HS-5 (cell line): ENCODE data around the gene CXorf49.
"Not testable (repeated sequence)": the region's sequence is repeated elsewhere in the genome, so short reads cannot be mapped to it uniquely, and the experiment has no call there.

Source experiments
- DNase-seq: peaks from one replicate; pipeline ENCODE4 v3.0.0-alpha.2; 2012; ENCODE audit warnings: low read depth

The CXorf49 gene

DNA sequence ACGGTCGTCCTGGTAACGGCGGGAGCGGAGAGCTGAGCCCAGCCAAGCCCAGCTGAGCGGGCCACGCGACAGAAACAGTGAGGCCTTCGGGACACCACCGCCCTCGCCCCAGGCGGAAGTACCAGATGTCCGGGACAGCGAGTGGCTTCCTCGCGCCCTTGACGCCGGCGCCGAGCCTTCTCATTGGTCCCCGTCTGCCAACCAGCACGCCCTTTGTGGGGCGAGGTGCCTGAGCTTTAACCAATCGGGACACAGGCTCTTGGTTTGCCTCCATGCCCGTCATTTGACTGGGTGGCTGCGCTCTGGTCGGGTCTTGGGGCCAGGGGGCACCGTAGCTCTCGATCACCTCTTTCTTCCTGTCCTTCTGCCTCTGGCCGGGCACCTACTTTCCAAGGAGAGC is at the start of gene CXorf49:
Gene CXorf49 (minus strand): TSS at position 101 of the 400 bp plus-strand sequence. CDS start 134 bp downstream, outside the sequence.
- not testable (repeated sequence) for DNase-seq

DNA sequence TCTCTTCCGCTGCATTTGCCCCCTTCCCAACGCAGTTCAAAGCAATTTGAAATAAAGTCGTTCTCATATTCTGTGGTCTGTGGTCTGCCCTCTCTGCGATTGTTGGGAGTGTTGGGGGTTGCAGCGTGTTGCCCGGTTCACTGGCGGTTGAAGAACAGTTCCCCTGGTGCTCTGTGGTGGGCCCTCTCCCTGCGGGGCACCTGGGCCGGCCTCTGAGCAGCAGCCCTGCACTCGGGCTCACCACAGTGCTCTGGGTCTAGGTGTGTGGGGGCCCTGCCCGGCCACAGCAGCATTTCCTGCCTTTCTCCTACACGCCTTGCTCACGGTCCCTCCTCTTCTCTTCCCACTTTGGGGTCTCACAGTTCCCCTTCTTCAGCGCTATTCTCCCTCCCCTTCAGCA is 49.0 kb upstream of the CXorf49 start:
- DNase-seq: not testable (repeated sequence)

DNA sequence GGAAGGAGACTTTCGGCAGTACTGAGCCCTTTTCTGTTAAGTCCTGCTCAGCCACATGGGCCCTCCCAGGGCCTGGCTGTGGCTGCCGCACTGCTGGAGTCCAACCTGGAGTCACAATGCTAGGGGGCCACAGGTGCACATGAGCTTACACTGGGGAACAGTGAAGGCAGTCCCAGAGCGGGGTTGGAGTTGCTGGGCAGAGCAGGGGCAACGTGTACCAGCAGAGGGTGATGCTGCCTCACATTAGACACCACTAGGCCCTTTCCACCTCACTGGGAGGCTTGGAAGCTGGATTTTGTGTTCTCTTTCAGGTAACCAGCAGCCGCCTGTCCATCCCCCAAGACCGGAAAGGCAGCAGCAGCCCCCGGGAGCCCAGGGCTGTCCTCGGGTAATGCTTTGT is 47.5 kb upstream of the CXorf49 start:
- not testable (repeated sequence) for DNase-seq

DNA sequence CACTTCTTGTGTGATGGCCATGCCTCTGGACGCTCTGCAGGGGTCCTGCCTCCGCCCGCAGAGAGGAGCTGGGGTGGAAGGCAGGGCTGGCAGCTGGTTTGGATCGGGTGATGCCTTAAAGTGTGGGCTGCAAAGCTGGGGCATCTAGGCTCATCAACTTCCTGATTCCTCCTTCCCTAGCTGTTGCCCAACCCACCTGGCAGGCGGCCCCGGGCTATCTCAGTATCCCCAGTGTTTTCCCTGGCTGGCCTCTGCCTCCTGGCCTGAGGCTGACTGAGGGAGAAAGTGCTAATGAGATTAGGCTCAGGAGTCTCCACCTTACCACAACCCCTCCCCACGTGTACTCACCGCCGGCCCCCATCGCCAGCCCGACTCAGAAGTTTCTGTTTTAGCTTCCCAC is 46.7 kb upstream of the CXorf49 start:
- not testable (repeated sequence) for DNase-seq

DNA sequence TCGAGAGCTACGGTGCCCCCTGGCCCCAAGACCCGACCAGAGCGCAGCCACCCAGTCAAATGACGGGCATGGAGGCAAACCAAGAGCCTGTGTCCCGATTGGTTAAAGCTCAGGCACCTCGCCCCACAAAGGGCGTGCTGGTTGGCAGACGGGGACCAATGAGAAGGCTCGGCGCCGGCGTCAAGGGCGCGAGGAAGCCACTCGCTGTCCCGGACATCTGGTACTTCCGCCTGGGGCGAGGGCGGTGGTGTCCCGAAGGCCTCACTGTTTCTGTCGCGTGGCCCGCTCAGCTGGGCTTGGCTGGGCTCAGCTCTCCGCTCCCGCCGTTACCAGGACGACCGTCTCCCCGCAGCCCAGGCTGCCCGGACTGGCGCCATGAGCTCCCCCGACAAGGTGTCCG is 45.0 kb upstream of the CXorf49 start, which contains the start of gene CXorf49B:
Gene CXorf49B (plus strand): TSS at position 301 of the 400 bp plus-strand sequence. CDS start 75 bp downstream, at position 376.
- DNase-seq: not testable (repeated sequence)

DNA sequence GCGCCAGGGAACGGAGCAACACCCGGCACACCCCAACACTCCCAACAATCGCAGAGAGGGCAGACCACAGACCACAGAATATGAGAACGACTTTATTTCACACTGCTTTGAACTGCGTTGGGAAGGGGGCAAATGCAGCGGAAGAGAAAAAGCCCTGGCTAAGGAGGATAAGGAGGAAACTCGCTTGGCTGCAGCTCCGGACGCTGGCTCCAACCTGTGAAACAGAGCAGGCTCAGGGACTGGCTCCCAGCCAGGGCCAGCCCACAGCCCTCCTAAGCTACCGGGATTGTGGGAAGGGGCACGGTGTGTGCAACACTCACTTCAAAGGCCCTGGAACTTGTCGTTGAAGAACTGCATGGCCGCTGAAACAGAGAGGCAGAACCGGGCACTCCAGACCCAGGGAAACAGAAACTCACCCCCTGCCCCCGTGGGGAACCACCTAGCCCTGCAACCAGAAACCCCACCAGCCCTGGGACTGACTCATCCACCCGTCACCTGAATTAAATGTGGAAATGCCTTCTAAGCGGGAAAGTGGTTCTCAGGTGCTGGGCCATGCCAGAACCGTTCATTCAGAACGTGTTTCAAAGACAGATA is 42.7 kb upstream of the CXorf49 start:
- DNase-seq: not testable (repeated sequence)

DNA sequence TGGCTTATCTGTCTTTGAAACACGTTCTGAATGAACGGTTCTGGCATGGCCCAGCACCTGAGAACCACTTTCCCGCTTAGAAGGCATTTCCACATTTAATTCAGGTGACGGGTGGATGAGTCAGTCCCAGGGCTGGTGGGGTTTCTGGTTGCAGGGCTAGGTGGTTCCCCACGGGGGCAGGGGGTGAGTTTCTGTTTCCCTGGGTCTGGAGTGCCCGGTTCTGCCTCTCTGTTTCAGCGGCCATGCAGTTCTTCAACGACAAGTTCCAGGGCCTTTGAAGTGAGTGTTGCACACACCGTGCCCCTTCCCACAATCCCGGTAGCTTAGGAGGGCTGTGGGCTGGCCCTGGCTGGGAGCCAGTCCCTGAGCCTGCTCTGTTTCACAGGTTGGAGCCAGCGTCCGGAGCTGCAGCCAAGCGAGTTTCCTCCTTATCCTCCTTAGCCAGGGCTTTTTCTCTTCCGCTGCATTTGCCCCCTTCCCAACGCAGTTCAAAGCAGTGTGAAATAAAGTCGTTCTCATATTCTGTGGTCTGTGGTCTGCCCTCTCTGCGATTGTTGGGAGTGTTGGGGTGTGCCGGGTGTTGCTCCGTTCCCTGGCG is 2.3 kb upstream of the CXorf49 start:
- not testable (repeated sequence) for DNase-seq

DNA sequence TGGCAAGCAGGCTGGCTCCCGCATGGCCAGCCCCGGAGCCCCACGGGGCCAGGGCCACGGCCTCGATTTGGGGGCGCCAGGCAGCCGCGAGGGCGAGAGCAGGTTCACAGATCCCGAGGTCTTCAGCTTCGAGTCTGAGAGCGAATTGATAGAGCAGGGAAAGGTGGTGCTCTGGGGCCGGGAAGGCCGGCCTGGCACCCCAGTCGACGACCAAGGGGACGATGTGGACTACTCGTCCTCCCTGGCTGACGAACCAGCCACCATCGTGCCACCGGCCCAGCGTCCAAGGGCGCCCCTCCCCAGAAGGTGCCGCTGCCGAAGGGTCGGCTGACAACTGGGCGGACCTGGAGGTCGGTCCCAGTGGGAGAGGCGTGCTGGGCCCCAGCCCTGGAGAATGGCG is 1.1 kb upstream of the CXorf49 start:
- not testable (repeated sequence) for DNase-seq

DNA sequence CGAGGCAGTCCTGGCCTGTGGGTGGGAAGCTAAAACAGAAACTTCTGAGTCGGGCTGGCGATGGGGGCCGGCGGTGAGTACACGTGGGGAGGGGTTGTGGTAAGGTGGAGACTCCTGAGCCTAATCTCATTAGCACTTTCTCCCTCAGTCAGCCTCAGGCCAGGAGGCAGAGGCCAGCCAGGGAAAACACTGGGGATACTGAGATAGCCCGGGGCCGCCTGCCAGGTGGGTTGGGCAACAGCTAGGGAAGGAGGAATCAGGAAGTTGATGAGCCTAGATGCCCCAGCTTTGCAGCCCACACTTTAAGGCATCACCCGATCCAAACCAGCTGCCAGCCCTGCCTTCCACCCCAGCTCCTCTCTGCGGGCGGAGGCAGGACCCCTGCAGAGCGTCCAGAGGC is 1.8 kb downstream of the CXorf49 start:
- not testable (repeated sequence) for DNase-seq

DNA sequence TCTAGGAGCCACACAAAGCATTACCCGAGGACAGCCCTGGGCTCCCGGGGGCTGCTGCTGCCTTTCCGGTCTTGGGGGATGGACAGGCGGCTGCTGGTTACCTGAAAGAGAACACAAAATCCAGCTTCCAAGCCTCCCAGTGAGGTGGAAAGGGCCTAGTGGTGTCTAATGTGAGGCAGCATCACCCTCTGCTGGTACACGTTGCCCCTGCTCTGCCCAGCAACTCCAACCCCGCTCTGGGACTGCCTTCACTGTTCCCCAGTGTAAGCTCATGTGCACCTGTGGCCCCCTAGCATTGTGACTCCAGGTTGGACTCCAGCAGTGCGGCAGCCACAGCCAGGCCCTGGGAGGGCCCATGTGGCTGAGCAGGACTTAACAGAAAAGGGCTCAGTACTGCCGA is 2.5 kb downstream of the CXorf49 start:
- not testable (repeated sequence) for DNase-seq

DNA sequence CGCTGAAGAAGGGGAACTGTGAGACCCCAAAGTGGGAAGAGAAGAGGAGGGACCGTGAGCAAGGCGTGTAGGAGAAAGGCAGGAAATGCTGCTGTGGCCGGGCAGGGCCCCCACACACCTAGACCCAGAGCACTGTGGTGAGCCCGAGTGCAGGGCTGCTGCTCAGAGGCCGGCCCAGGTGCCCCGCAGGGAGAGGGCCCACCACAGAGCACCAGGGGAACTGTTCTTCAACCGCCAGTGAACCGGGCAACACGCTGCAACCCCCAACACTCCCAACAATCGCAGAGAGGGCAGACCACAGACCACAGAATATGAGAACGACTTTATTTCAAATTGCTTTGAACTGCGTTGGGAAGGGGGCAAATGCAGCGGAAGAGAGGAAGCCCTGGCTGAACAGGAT is 4.0 kb downstream of the CXorf49 start:
- not testable (repeated sequence) for DNase-seq

DNA sequence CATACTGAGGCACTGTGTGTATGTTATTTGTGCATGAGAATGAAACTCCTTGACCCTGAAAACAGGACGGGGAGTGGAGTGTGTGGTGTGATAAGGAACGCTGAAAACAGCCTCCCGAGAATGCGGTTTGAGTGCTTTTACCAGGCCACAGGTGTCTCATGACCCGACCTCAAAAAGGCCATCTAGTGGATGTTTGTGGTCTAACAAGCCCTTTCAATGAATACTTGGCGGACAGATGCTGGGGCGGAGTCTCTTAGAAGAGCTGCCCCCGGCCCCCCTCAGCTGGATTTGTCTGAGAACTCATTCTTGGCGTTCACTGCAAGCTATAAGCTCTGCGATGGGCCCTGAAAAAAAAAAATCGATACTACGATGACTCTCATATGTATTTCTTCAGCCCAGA is 15.2 kb downstream of the CXorf49 start:
- DNase-seq: not testable (repeated sequence)

DNA sequence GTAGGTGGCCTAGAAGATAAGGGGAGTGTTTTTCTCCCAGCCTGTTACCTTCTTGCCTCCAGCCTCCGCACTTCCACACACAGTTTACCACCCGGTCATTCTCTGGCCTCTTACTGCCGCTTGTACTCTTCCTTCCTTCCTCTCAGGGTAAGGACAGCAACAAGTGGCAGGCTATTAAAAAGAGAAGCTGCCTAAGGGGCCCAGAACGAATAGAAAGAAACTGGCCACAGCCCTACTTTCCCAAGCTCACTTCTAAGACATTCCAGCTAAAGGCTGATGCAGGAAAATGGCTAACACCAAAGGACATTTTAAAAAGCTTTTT is 19.1 kb downstream of the CXorf49 start:
- DNase-seq: not testable (repeated sequence)

DNA sequence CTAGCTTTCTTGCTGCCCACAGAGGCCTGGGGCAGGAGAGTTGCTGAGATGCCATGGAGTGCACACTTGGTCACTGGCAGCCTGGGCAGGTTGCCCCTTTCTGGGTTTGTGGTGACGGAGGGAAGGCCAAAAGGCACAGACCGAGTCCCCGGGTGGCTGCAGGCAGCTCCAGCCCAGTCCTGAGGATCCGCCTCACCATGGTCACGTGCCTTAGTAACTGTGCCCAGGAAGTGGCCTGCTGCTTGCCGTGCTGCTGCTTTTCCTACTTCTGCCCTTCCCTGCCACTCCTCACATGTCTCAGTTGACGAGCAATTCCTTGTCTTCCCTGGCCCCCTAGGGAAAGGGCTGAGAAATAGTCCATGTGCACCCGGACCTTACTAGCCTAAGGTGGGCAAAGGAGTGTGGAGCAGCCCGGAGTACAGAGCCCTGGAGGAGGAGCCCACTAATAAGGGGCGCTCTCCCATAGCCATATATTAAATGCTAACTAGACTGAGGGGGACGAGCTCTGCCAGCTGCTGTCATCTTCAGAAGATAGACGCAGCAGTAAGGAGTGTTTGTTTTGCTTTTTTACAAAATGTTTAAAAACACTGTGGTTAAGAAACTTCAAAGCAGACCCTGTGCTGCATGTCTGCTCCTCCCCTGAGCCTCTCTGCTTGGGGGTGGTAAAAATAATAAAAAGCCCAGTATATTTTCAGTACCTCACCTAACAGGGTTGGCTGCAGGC is 19.6 kb downstream of the CXorf49 start:
- DNase-seq: not testable (repeated sequence)

DNA sequence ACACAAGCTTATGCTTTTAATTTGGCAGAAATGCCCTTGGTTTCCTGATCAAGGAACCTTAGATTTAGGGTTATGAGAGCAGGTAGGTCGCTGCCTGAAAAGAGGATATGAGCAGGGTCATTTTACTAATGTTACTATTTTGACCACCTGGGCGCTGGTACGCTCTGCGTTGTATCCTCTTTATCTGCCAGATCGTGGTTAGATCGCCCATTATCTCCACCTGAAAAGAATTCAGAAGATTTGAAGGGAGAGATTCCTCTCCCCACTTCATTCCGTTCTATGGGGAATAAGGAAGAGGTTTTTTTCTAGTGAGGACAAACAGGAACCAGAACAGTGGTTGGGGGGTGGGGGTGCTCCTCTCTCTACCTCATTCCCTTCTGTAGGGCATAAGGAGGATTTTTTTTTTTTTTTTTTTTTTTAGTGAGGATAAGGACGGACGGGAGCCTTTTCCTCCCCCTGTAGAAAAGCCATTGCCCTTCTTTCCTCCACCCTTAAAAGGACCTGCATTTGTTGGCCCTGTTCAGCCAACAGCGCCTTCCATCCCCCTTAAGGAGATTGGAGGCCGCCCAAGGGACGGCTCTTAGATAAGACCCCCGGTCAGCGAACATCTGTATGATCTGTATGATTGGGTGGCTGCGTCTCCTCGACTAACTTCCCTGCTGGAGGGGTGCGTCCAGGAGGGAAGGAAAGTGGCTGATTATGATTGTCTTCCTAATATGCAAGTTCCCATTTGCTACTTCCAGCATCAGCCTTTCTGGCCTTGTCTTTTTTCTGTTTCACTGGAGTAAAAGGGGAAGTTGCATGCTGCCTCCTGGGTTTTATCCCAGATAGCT is 20.4 kb downstream of the CXorf49 start:
- not testable (repeated sequence) for DNase-seq

DNA sequence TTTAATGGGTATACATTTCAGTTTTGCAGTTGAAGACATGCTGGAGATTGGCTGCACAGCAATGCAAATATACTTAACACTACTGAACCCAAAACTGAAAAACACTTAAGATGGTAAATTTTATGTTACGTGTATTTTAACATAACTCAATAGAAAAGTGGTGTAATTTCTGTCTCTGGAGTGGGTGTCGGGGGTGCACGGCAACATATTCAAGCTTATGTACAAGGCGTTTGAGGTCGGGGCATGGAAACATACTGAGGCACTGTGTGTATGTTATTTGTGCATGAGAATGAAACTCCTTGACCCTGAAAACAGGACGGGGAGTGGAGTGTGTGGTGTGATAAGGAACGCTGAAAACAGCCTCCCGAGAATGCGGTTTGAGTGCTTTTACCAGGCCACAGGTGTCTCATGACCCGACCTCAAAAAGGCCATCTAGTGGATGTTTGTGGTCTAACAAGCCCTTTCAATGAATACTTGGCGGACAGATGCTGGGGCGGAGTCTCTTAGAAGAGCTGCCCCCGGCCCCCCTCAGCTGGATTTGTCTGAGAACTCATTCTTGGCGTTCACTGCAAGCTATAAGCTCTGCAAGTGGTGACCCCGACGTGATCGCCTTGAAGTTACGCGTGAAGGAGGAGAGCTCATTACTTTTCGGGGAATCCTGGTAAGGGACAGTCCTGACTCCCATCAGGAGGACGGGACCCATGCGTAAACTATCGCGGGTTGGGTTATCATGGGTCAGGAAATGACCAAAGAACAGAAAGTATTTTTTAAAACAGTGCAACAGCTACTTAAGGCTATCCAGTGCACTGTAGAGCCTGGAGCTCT is 21.2 kb downstream of the CXorf49 start:
- DNase-seq: not testable (repeated sequence)

DNA sequence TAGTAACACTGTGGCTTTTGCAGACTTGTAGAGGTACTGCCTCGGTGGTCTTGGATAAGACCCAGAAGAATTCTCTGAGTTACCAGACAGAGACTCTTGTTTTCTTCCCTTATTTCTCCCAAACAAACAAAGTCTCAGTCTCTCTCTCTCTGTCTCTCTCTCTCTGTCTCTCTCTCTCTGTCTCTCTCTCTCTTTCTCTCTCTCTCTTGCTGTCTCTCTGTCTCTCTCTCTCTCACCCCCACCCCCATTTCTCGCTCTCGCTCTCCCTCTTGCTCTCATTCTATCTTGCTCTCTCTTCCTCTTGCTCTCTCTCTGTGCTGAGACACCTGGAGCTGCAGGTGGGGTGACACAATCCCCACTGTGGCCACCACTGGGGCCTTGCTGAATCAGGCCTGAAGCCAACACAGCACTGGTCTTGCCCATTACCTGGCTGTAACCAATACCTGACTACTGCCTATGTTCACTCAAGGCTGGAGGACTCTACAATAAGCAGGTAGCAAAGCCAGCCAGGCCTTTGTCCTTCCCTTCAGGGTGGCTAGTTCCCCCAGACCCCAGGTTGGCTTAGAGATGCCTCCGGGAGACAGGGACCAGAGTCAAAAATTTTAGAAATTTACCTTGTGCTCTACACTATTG is 38.4 kb downstream of the CXorf49 start:
- DNase-seq: no peak

DNA sequence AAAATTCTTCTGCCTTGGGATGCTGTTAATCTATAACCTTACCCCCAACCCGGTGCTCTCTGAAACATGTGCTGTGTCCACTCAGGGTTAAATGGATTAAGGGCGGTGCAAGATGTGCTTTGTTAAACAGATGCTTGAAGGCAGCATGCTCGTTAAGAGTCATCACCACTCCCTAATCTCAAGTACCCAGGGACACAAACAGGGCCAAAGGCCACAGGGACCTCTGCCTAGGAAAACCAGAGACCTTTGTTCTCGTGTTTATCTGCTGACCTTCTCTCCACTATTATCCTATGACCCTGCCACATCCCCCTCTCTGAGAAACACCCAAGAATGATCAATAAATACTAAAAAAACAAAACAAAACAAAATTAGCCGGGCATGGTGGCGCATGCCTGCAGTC is 40.9 kb downstream of the CXorf49 start:
- not testable (repeated sequence) for DNase-seq

DNA sequence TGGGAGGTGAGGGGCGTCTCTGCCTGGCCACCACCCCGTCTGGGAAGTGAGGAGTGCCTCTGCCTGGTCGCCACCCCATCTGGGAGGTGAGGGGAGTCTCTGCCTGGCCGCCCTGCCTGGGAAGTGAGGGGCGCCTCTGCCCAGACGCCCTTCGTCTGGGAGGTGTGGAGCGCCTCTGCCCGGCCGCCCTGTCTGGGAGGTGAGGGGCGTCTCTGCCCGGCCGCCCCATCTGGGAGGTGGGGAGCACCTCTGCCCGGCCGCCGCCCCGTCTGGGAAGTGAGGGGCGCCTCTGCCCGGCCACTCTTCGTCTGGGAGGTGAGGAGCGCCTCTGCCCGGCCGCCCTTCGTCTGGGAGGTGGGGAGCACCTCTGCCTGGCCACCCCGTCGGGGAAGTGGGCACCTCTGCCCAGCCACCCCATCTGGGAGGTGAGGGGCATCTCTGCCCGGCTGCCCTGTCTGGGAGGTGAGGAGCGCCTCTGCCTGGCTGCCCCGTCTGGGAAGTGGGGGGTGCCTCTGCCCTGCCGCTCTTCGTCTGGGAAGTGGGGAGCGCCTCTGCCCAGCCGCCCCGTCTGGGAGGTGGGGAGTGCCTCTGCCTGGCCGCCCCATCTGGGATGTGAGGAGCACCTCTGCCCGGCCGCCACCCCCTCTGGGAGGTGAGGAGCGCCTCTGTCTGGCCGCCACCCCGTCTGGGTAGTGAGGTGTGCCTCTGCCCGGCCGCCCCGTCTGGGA is 41.9 kb downstream of the CXorf49 start:
- not testable (repeated sequence) for DNase-seq

DNA sequence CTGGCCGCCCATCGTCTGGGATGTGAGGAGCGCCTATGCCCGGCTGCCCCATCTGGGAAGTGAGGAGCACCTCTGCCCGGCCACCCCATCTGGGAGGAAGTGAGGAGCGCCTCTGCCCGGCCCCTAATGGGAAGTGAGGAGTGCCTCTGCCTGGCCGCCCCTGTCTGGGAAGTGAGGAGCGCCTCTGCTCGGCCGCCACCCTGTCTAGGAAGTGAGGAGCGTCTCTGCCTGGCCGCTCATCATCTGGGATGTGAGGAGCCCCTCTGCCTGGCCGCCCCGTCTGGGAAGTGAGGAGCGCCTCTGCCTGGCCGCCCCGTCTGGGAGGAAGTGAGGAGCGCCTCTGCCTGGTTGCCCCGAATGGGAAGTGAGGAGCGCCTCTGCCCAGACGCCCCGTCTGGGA is 42.4 kb downstream of the CXorf49 start:
- not testable (repeated sequence) for DNase-seq
